Immature natural killer cell (primary cell): ENCODE data around the gene PRMT9. TPM values are rescaled to one million over a fixed set of nuclear protein-coding genes. Genes with fewer than 3 reads are reported as not detected.
A peak's percentile ranks its signal among the peaks of the same experiment; 100 is the strongest.

Experiments
- DNase-seq, 3 donors: peaks; one replicate each; pipeline ENCODE4 v3.0.0; 2022; ENCODE audit warnings: mixed read lengths in 1 of 3
- H3K27ac Mint-ChIP-seq, 6 donors: one replicate each; pipeline ENCODE4 v1.8.0; 2020; ENCODE audit warnings: mixed read lengths in 6 of 6, mild to moderate bottlenecking in 5 of 6, inconsistent platforms in 4 of 6, moderate library complexity in 3 of 6
- H3K27me3 Mint-ChIP-seq, 3 donors: one replicate each; pipeline ENCODE4 v1.8.0; 2020 to 2021; ENCODE audit warnings: low read depth in 3 of 3, mild to moderate bottlenecking in 3 of 3, mixed read lengths in 3 of 3, moderate library complexity in 3 of 3, inconsistent platforms in 1 of 3
- H3K36me3 Mint-ChIP-seq, 3 donors: one replicate each; pipeline ENCODE4 v1.8.0; 2020; ENCODE audit warnings: mixed read lengths in 3 of 3, inconsistent platforms in 2 of 3, mild to moderate bottlenecking in 2 of 3
- H3K4me1 Mint-ChIP-seq, 2 donors: one replicate each; pipeline ENCODE4 v1.8.0; 2020; ENCODE audit warnings: inconsistent platforms in 2 of 2, mild to moderate bottlenecking in 2 of 2, mixed read lengths in 2 of 2, moderate library complexity in 1 of 2
- H3K4me3 Mint-ChIP-seq, 5 donors: one replicate each; pipeline ENCODE4 v1.8.0; 2020; ENCODE audit warnings: mild to moderate bottlenecking in 5 of 5, mixed read lengths in 5 of 5, inconsistent platforms in 3 of 5, moderate library complexity in 3 of 5
- H3K9me3 Mint-ChIP-seq, 6 donors: one replicate each; pipeline ENCODE4 v1.8.0; 2020; ENCODE audit warnings: mild to moderate bottlenecking in 6 of 6, mixed read lengths in 6 of 6, inconsistent platforms in 4 of 6, moderate library complexity in 3 of 6
- polyA plus RNA-seq, 3 donors: library from polyadenylated mRNA; unstranded; fragments of 300-500 nt; fragmentation: Illumina TruSeq; gene quantifications; one replicate each; pipeline ENCODE4 v1.2.3, GENCODE V29; 2021

PRMT9 gene
- polyA plus RNA-seq, 3 donors from 2014 or later, result 0.41 to 4.4 (median 3.9) TPM

GRCh38 chr4:147651563-147651962 is 32.4 kb downstream of the PRMT9 start:
- Mint-ChIP-seq H3K4me3 (no peak overlapping the region), H3K4me1 (peaks cover 17 to 47% of the 10 kb centered on the region in 2 donors), H3K27me3 (peaks cover 0 to 2% (median 0%) of the 10 kb centered on the region in 3 donors), H3K9me3 (no peaks in the 10 kb centered on the region), H3K36me3 (peaks cover 22 to 44% (median 25%) of the 10 kb centered on the region in 3 donors), H3K27ac (peak overlapping the region in 1 of 6 donors; percentile 70)
- DNase-seq, result no peak

GRCh38 chr4:147648656-147649055 is 35.3 kb downstream of the PRMT9 start:
- no peak overlapping the region for H3K4me3 Mint-ChIP-seq
- no peaks in the 10 kb centered on the region for H3K9me3 Mint-ChIP-seq
- peaks cover 23 to 62% of the 10 kb centered on the region in 2 donors for H3K4me1 Mint-ChIP-seq
- peaks cover 0 to 2% (median 0%) of the 10 kb centered on the region in 3 donors for H3K27me3 Mint-ChIP-seq
- no peak for DNase-seq
- H3K27ac Mint-ChIP-seq, result peak overlapping the region in 5 of 6 donors; percentile 6 to 72 (median 32)
- peaks cover 17 to 28% (median 19%) of the 10 kb centered on the region in 3 donors for H3K36me3 Mint-ChIP-seq

GRCh38 chr4:147645099-147645498 is 38.9 kb downstream of the PRMT9 start:
- H3K9me3 Mint-ChIP-seq, result no peaks in the 10 kb centered on the region
- H3K27ac Mint-ChIP-seq, result no peak overlapping the region
- peaks cover 24 to 38% (median 36%) of the 10 kb centered on the region in 3 donors for H3K36me3 Mint-ChIP-seq
- H3K4me1 Mint-ChIP-seq, result peaks cover 21 to 53% of the 10 kb centered on the region in 2 donors
- no peaks in the 10 kb centered on the region for H3K27me3 Mint-ChIP-seq
- H3K4me3 Mint-ChIP-seq, result no peak overlapping the region
- no peak for DNase-seq

GRCh38 chr4:147644471-147644870 is 39.5 kb downstream of the PRMT9 start:
- Mint-ChIP-seq H3K27me3 (no peaks in the 10 kb centered on the region), H3K4me3 (no peak overlapping the region), H3K36me3 (peaks cover 20 to 40% (median 32%) of the 10 kb centered on the region in 3 donors), H3K9me3 (no peaks in the 10 kb centered on the region), H3K4me1 (peaks cover 20 to 53% of the 10 kb centered on the region in 2 donors), H3K27ac (no peak overlapping the region)
- DNase-seq, result no peak

GRCh38 chr4:147643616-147644015 is 40.3 kb downstream of the PRMT9 start:
- Mint-ChIP-seq H3K4me3 (no peak overlapping the region), H3K36me3 (peaks cover 20 to 37% (median 26%) of the 10 kb centered on the region in 3 donors)

GRCh38 chr4:147640331-147640730 is 43.6 kb downstream of the PRMT9 start:
- Mint-ChIP-seq H3K36me3 (peaks cover 18 to 40% (median 33%) of the 10 kb centered on the region in 3 donors), H3K27me3 (no peaks in the 10 kb centered on the region), H3K9me3 (no peaks in the 10 kb centered on the region), H3K4me3 (no peak overlapping the region), H3K4me1 (peaks cover 11 to 40% of the 10 kb centered on the region in 2 donors), H3K27ac (peak overlapping the region in 2 of 6 donors; percentile 25 to 51)
- no peak for DNase-seq

More at GRCh38 chr4:147643616-147644015, 40.3 kb downstream of the PRMT9 start:
- no peaks in the 10 kb centered on the region for H3K27me3 Mint-ChIP-seq
- H3K9me3 Mint-ChIP-seq, result no peaks in the 10 kb centered on the region
- peaks cover 21 to 53% of the 10 kb centered on the region in 2 donors for H3K4me1 Mint-ChIP-seq
- H3K27ac Mint-ChIP-seq, result no peak overlapping the region
- DNase-seq, result no peak

- Mint-ChIP-seq H3K9me3 (no peaks in the 10 kb centered on the region), H3K4me3 (no peak overlapping the region), H3K27me3 (no peaks in the 10 kb centered on the region), H3K36me3 (peaks cover 24 to 45% (median 41%) of the 10 kb centered on the region in 3 donors), H3K27ac (peak overlapping the region in 1 of 6 donors; percentile 51), H3K4me1 (peaks cover 11 to 35% of the 10 kb centered on the region in 2 donors)
- no peak for DNase-seq
These were observed 44.6 kb downstream of the PRMT9 start for GRCh38 chr4:147639388-147639787.

GRCh38 chr4:147638942-147639341 is 45.0 kb downstream of the PRMT9 start:
- Mint-ChIP-seq H3K27ac (peak overlapping the region in 4 of 6 donors; percentile 3 to 51 (median 28)), H3K4me1 (peaks cover 11 to 35% of the 10 kb centered on the region in 2 donors), H3K4me3 (no peak overlapping the region), H3K27me3 (no peaks in the 10 kb centered on the region), H3K36me3 (peaks cover 28 to 48% (median 45%) of the 10 kb centered on the region in 3 donors), H3K9me3 (no peaks in the 10 kb centered on the region)
- DNase-seq, result peak in 1 of 3 donors; percentile 10

- H3K27me3 Mint-ChIP-seq, result no peaks in the 10 kb centered on the region
- H3K4me3 Mint-ChIP-seq, result no peak overlapping the region
- H3K36me3 Mint-ChIP-seq, result peaks cover 28 to 50% (median 48%) of the 10 kb centered on the region in 3 donors
- H3K4me1 Mint-ChIP-seq, result peaks cover 11 to 35% of the 10 kb centered on the region in 2 donors
- DNase-seq, result no peak
- H3K9me3 Mint-ChIP-seq, result no peaks in the 10 kb centered on the region
- H3K27ac Mint-ChIP-seq, result no peak overlapping the region
These were observed 45.6 kb downstream of the PRMT9 start for GRCh38 chr4:147638365-147638764.

GRCh38 chr4:147635348-147635747 is 48.6 kb downstream of the PRMT9 start:
- Mint-ChIP-seq H3K4me3 (no peak overlapping the region), H3K9me3 (no peaks in the 10 kb centered on the region), H3K27ac (no peak overlapping the region), H3K4me1 (peaks cover 11 to 23% of the 10 kb centered on the region in 2 donors), H3K36me3 (peaks cover 20 to 52% (median 34%) of the 10 kb centered on the region in 3 donors), H3K27me3 (no peaks in the 10 kb centered on the region)
- no peak for DNase-seq

- peak overlapping the region in 1 of 6 donors; percentile 3 for H3K27ac Mint-ChIP-seq
- H3K36me3 Mint-ChIP-seq, result peaks cover 27 to 56% (median 28%) of the 10 kb centered on the region in 3 donors
These were observed 50.3 kb downstream of the PRMT9 start for GRCh38 chr4:147633643-147634042.

GRCh38 chr4:147633113-147633512 is 50.9 kb downstream of the PRMT9 start:
- Mint-ChIP-seq H3K27me3 (no peaks in the 10 kb centered on the region), H3K27ac (no peak overlapping the region), H3K4me3 (no peak overlapping the region), H3K4me1 (peaks cover 2 to 6% of the 10 kb centered on the region in 2 donors), H3K36me3 (peaks cover 27 to 58% (median 28%) of the 10 kb centered on the region in 3 donors), H3K9me3 (no peaks in the 10 kb centered on the region)
- no peak for DNase-seq

More at GRCh38 chr4:147633643-147634042, 50.3 kb downstream of the PRMT9 start:
- DNase-seq, result no peak
- no peak overlapping the region for H3K4me3 Mint-ChIP-seq
- no peaks in the 10 kb centered on the region for H3K27me3 Mint-ChIP-seq
- no peaks in the 10 kb centered on the region for H3K9me3 Mint-ChIP-seq
- peaks cover 2 to 7% of the 10 kb centered on the region in 2 donors for H3K4me1 Mint-ChIP-seq

GRCh38 chr4:147629783-147630730 is 53.9 kb downstream of the PRMT9 start:
- peak overlapping the region in 1 of 6 donors; percentile 11 for H3K27ac Mint-ChIP-seq
- peaks cover 2 to 8% of the 10 kb centered on the region in 2 donors for H3K4me1 Mint-ChIP-seq
- DNase-seq, result no peak
- no peaks in the 10 kb centered on the region for H3K27me3 Mint-ChIP-seq
- H3K4me3 Mint-ChIP-seq, result no peak overlapping the region
- peaks cover 25 to 56% (median 33%) of the 10 kb centered on the region in 3 donors for H3K36me3 Mint-ChIP-seq
- peaks cover 0 to 1% (median 0%) of the 10 kb centered on the region in 6 donors for H3K9me3 Mint-ChIP-seq

- Mint-ChIP-seq H3K4me3 (no peak overlapping the region), H3K36me3 (peaks cover 27 to 48% (median 32%) of the 10 kb centered on the region in 3 donors), H3K4me1 (peaks cover 4 to 23% of the 10 kb centered on the region in 2 donors), H3K27ac (no peak overlapping the region), H3K27me3 (no peaks in the 10 kb centered on the region), H3K9me3 (peaks cover 0 to 1% (median 0%) of the 10 kb centered on the region in 6 donors)
- DNase-seq, result no peak
These were observed 55.5 kb downstream of the PRMT9 start for GRCh38 chr4:147628415-147628814.
